HG03108 (cell line): Measurements from ENCODE around the gene CACNA1B.

Source experiments
- ATAC-seq: cut with Tn5 transposase; IDR thresholded peaks from one replicate; pipeline ENCODE4 v1.9.1; 2021; ENCODE audit warnings: moderate library complexity; ENCODE audit not compliant: unreplicated experiment

Gene CACNA1B

DNA sequence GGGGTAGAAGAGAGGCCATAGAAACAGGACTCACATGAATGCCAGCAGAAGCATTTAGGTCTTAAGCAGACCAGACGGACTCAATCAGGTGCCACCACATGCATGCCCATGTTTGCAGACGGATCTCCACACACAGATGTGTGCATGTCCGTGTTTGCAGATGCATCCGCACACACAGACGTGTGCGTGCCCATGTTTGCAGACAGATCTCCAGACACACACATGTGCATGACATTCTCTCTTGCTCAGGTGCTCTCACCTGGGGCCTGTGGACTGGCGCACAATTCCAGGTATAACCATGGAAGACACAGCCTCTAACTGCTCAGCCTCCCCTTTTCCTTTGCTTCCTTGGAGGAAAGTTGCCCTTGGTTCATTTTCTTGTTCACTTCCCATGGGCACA, 148.3 kb downstream of the CACNA1B start:
- no peak for ATAC-seq

DNA sequence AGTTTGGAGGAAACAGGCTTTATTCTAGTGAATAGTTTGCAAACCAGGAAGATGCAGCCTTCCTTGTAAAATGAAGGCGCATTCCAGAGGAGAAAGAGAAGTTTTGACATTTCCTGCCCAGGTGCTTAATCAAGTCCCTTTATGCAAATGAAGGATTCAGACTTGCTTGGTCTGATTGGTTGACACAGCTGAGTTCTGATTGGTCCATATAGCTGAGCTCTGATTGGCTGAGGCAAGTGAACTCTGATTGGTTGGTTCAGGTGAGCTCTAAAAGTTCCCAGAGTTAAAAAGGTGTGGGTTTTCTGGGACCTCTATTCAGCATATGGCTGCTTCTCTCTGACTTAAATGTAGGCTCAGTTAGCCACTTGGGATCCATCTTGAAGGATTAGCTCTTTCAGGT, 151.0 kb downstream of the CACNA1B start:
- no peak for ATAC-seq

DNA sequence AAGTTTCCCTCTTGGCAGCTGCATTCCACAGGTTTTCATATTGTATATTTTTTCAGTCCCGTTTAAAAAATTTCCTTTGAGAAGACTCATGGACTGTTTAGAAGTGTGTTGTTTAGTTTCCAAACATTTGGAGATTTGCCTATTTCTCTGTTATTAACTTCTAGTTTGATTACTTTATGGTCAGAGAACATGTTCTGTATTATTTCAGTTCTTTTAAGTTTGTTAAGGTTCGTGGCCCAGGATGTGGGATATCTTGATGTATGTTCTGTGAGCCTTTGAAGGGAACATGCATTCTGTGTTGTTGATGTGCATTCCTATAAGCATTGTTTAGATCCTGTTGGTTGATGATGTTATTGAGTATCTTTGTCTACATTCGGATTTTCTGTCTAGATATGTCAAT, 153.6 kb downstream of the CACNA1B start:
- no peak for ATAC-seq

DNA sequence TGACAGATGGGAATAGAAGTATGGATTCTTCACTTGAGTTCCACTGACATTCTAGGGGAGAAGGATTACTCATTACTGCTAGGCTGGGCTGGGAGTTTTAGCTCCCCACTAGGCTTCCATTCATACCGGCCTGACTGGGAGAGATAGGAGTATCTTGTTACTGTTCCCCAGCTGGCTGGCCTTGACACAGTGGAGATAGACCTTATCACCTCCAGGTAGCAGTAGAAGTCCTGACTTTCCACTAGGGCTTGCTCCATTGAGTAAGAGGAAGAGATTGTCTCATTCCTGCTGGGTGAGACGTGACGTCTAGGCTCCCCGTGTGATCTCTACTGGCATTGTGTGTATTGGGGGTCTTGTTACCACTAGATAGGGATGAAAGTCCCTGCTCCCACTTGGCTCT, 156.4 kb downstream of the CACNA1B start:
- ATAC-seq, result no peak

DNA sequence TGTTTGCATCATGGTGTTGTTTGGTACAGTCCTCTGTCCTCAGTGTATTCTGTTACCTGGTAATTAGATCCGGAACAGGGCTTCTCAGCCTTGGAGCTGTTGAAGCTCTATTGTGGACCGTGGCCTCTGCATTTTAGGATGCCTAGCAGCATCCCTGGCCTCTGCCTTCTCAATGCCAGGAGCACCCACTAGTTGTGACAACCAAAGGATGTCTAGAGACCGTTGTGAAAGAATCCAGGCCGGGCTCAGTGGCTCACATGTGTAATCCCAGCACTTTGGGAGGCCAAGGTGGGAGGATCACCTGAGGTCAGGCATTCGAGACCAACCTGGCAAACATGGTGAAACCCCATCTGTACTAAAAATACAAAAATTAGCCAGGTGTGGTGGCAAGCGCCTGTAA, 159.6 kb downstream of the CACNA1B start:
- no peak for ATAC-seq

DNA sequence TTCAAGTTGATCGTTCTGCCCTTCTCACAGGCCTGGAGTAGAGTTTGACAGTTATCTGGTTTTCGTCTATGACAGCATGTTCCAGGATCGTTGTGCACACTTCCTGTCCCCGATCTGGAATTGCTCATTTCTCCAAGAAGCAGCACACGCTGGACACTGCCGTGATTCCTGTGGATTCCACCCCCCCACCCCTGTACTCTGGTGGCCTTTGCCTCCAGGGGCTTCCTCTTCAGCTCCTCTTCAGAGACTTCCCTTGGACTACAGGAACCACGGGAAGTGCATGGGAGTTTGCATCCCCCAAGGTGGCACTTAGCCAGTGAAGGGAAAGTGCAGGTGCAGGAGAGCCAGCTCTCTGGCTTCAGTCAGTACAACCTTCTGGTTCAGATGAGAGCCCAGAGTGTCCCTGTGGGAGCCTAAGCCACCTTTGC, 160.7 kb downstream of the CACNA1B start:
- no peak for ATAC-seq

DNA sequence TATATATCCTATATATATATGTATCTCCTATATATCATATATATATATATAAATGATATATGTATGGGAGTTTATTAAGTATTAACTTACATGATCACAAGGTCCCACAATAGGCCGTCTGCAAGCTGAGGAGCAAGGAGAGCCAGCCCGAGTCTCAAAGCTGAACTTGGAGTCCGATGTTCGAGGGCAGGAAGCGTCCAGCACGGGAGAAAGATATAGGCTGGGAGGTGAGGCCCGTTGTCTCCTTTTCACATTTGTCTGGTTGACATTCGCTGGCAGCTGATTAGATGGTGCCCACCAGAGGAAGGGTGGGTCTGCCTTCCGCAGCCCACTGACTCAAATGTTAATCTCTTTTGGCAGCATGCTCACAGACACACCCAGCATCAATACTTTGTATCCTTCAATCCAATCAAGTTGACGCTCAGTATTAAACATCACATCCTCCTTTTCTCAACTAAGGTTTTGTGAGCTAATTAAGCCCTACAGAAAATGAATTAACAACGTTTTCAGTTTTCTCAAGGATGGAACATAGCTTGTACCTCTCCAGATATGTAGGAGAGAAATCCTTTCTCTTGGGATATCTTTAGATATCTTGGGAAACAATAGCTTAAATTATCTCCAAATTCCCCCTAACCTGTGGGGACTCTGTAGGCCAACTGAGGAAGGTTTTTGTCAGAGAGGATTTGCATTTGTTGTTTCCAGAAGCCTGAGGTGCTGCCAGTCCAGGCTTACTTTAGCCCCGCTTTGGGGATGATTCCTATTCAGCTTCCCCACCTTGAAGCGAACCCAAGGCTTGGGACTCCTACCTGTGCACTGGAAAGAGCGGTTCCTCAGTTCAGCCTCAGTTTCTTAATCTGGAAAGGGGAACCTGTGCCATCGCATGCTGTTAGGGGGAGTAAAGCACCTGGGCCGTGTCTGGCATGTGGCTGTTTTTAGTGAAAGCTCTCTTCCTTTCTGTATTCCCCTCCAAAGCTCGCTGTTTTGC, 163.2 kb downstream of the CACNA1B start:
- no peak for ATAC-seq

DNA sequence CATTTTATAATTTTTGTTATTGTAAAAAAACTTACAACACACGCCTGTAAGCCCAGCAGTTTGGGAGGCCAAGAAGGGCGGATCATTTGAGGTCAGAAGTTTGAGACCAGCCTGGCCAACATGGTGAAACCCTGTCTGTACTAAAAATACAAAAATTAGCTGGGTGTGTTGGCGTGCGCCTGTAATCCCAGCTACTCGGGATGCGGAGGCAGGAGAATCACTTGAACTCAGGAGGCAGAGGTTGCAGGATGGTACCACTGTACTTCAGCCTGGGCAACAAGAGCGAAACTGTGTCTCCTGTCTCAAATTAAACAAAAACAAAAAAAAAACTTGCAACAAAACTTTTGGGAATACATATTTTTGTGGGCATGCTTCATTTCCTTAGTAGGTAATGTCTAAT, 164.6 kb downstream of the CACNA1B start:
- ATAC-seq, result no peak

DNA sequence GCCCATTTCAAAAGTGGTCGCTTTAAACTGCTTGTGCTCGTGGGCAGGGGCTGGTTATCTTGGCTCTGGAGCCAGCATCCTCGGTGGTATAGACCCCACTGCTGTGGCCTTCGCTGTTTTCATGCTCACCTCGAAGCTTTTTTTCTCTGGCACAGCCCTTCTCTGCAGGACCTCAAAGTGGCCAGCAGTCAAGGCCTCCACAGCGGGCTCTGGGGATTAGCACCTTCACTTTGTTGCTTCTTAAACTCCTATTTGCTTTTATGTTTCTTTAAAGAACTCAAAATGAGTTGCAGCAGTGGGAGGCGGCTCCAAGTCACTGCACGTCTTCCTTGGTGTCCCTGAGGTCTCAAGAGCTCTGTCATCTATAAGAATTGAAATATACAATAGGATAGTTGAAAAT, 165.1 kb downstream of the CACNA1B start:
- ATAC-seq, result no peak

DNA sequence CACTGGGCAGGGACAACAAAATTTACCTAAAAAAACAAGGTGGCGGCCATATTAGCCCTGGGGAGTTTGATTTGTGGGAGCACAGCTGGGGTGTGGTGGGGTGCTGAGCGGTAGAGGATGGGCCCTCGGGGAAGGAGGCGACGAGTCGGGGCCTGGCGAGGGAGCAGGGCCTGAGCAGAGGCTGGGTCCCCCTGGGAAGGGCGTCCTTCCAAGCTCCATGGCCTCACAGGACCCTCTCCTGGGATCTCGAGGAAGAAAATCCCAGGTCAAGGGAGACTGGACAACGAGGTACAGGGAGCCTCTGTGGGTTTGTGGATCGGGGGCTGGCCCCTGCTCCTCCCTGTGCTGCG, 165.5 kb downstream of the CACNA1B start:
- ATAC-seq, result no peak

DNA sequence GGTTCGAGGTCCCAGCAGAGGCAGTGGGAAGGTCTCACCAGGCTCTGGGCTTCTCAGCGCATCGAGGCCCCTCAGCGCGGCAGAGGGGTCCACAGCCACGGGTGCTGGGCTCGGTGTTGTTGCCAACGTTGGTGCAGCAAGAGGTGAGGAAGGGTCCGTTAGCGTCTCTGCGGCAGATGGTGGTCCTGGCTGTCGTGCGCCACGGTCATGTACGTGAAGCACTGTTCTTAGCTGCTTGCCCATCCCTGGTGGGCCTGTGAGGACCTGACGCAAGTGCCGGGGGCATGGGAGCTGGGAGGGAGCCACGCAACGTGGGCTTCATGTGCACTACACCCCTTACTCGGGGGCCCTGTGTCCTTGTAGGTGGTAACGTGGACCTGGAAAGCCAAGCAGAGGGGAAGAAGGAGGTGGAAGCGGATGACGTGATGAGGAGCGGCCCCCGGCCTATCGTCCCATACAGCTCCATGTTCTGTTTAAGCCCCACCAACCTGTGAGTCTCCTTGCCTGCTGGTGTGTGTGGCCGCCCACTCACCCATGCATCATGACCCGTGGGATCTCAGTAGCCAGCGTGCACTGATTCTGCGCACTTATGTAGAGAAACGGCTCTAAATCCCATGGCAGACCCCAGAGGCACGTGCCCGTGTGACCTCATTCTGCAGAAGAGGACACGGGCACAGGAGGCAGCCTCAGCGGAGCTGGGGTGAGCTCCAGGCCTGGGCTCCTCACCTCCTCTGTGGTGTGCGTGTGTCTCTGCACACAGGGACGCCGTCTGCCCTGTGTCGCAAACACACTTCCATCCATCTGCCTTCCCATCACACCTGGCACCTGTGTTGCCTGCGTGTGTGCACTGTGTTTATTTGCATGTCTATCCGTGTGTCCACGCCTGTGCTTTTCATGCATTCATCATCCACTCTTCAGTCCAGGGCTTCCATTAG, 166.1 kb downstream of the CACNA1B start:
- no peak for ATAC-seq

DNA sequence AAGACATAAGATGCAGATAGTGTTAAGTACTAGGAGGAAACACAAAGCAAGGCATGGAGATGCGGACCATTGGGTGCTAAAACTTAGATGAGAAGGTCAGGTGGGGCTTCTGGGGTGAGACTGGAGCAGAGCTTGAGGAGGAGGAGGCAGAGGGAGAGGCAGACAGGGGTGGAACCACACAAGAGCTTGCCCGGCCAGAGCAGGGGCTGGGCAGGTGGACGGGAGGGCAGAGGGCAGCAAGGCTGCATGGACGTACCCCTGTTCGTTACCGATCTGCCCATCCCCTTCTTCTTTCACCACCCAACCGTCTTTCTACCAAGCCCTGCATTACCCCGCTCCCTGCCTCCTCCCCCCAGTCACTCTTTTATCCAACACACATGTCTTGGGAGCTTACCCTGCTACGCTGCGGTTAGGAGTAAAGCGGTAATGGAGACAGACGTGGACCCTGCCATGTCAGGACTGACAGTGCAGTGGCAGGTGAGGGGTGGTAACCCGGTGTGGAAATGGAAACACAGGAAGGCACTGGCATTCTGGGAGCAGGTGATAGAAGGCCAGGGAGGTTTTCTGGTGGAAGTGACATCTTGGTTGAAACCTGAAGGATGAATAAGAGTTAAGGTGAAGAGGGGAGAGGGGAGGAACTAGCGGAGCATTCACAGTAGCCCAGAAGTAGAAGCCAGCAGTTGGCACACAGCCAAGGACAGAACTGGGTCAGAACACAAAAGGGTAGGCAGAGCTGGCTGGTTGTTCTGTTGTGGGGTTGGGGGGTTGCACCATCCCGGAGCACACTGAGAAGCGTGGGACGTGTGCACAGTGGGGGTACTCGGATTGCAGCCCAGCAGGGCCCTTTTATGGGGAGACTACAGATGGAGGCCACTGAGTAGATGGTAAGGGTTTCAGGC, 167.2 kb downstream of the CACNA1B start:
- no peak for ATAC-seq

DNA sequence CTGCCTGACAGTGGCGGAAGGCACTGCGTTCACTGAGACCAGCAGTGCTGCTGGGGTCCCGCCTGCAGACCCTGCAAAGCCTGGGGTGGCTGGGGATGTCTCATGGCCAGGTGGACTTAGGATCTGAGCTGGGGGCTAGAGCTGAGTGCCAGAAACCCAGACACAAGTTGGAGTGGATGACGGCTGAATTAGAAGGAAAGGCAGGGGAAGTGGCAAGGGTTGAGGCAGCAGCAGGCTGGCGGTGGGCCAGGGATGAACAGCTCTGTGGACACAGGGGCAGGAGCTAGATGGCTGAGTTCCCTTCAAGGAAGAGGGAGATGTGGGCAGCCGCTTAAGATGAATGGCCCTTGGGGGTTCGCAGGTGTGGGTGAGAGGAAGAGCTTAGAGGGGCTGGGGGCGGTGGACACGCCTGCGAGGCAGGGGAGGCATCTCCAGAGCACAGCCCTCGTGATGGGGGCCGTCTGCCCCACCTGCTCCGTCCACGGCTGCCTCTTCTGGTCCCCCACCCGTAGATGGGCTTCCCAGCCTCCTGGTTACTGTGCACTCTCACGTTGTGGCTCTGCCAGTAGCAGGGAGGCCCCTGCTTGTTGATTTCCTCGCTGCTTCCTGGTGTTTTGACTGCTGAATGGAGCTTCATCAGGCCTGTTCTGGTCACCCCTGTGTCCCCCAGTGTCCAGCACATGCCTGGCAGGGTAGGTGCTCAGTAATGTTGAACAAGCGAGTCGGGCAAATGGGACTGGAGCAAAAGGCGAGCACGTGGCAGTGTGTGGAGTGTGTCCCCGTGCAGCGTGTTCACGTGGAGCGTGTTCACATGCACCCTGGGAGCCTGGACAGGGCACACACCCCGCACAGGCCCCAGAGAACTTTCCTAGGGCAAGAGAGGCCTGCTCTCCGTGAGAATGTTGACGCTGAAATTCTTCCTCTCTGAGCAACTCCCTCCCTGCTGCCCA, 168.2 kb downstream of the CACNA1B start:
- ATAC-seq, result no peak

DNA sequence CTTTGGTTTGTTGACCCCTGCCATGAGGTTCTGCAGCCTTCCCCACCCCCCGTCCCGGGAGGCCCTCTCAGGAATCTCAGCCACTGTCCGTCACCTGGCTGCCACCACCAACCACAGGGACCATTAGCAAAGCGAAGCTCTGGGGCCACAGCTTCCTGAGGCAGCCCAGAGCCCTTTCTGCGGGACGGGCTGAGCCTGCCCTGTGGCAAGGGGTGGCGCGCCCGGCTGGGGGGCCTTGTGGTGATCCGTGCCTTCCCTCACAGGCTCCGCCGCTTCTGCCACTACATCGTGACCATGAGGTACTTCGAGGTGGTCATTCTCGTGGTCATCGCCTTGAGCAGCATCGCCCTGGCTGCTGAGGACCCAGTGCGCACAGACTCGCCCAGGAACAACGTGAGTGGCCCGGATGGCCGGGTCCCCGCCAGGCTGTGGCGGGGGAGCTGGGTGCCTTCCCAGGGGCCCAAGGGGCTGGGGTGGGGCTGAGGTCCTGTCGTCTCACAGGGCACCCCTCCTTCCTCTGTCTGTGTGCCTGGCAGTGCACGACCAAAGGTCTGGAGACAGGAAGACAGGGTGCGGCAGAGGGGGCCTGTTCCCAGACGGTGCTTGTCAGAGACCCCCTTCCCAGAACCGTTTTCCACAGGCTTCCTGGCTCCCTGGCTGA, 169.2 kb downstream of the CACNA1B start:
- ATAC-seq, result no peak

DNA sequence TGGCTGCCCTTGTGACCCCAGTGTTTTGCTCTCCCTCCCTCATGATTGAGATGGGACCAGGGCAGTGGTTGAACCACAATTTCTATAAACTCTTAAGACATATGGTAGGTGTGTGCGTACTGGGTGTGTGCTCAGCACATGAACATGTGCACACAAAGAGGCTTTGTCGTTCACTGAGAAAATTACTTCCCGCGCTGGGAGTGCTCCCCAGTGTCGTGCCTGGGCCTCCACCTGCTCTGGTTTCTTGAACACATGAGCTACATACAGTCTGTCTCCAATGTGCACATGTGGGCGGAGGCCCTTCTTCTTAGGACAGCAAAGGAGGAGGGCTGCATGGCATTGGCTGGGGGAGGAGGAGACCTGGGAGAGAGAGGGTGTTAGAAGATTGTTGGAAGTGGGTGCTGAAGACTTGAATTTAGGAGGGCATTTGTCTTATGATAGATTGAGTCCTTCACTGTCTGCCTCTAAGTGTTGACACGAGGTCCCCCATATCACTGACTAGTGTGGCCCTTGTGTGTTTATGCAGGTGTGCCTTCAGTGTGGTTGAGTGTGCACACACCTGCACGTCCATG, 170.0 kb downstream of the CACNA1B start:
- no peak for ATAC-seq

DNA sequence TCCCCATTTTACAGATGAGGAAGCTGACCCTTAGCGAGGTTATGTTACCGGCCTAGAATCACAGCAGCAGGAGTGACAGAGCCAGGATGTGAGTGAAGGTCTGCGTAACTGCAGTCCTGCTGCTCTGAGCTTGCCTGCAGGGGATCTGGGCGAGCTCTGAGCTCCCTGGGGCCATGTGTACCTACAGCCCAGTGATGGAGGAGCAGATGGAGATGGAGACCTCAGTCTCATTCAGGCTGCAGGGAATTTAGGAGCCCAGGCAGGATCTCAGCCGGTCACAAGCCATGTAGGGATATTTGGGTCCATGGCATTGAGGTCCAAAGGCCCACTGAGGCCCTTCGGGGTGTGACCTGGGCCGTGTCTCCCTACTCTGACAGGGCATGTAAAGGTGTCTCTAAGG, 170.6 kb downstream of the CACNA1B start:
- no peak for ATAC-seq

DNA sequence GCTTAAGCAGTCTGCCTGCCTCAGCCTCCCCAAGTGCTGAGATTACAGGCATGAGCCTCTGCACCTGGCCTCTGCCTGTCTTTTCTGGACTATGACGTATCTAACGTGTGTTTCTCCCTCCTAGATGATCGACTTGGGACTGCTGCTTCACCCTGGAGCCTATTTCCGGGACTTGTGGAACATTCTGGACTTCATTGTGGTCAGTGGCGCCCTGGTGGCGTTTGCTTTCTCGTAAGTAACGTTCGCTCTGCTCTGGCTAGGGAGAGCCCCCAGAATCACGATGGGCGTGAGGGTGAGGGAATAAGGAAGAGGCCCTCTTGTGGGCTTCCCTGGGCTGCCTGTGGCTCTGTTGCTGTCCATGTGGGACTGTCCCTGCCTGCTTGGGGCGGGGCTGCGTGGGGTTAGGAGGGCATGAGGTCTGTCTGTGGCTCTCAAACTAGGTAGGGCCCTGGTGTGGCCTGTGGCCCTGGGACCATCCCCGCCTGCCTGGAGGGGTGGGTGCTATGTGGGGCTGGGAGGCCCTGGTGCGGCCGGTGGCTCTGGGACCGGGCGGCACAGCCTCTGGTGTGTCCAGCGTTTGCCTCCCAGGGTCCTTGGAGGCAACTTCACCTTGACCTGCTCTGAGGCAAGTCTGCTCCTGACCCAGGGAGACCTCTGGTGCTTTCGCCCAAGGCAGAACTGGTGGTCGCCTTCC, 171.7 kb downstream of the CACNA1B start:
- no peak for ATAC-seq

DNA sequence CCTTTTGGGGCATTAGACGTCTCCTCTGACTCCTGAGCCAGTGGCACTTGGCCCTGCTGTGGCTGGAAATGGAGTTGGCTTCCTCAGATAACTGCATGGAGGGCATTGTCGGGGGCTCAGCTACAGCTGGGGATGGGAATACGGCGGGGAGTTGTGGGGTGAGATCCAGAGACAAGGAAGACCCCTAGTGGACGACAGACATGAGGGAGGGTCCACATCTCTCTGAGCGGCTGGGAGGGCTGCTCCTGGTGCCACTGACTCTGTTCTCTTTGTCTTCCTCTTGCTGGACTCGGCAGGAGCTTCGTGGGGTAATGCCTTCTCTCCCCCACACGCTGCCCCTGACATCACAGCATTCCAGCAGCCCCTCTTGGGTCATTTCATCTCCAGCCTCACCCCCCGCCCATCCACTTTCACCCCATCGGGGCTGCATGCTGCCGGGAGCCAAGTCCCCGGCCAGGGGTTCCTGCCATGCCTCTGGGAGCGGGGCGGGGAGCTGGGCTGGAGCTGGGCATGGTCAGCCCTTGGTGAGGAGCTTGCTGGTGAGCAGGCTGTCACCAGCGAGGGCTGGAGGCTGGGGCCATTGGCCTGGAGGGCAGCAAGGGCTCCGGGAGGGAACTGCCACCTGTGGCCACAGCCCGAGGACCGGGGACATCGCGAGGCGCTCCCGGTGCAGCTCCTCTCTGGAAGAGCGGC, 172.3 kb downstream of the CACNA1B start:
- no peak for ATAC-seq
